Natural killer cell (primary cell): ENCODE results near the gene OR2V2. TPM values are rescaled to one million over a fixed set of nuclear protein-coding genes. Genes with fewer than 3 reads are reported as not detected.

Experiments used
- ATAC-seq, 3 donors: fragments of 150-1000 bp in 2 of 3; fragments of 200-7000 bp in 1 of 3; cut with Tn5 transposase; 1 replicate in 1 of 3; 2 replicates in 2 of 3; pipeline ENCODE4 v1.10.0; 2021; ENCODE audit warnings: mild to moderate bottlenecking in 2 of 3, moderate library complexity in 2 of 3
- DNase-seq, 2 donors: peaks; one replicate each; pipeline versions ENCODE4 v3.0.0 to v3.0.0-alpha.2; 2013 to 2021; ENCODE audit warnings: mixed read lengths in 1 of 2
- H3K27ac ChIP-seq: one replicate; pipeline ENCODE4 v1.5.1; 2013; ENCODE audit warnings: mild to moderate bottlenecking, low read length
- H3K27me3 ChIP-seq: one replicate; pipeline ENCODE4 v1.6.1; 2013; ENCODE audit warnings: low read length; ENCODE audit not compliant: control insufficient read depth, insufficient read depth
- H3K36me3 ChIP-seq: one replicate; pipeline ENCODE4 v1.6.1; 2013; ENCODE audit warnings: low read length; ENCODE audit not compliant: control insufficient read depth, insufficient read depth
- H3K4me1 ChIP-seq: one replicate; pipeline ENCODE4 v1.6.1; 2013; ENCODE audit warnings: low read length; ENCODE audit not compliant: control insufficient read depth, insufficient read depth
- H3K4me3 ChIP-seq: one replicate; pipeline ENCODE4 v1.5.1; 2013; ENCODE audit warnings: low read length
- H3K9me3 ChIP-seq: one replicate; pipeline ENCODE4 v1.6.1; 2013; ENCODE audit warnings: low read length; ENCODE audit not compliant: control insufficient read depth, insufficient read depth
- H3K27ac Mint-ChIP-seq, 2 donors: one replicate each; pipeline ENCODE4 v1.8.0; 2022; ENCODE audit warnings: mild to moderate bottlenecking in 2 of 2, mixed read lengths in 2 of 2, moderate library complexity in 1 of 2
- H3K27me3 Mint-ChIP-seq, 2 donors: one replicate each; pipeline ENCODE4 v1.8.0; 2022; ENCODE audit warnings: low read depth in 2 of 2, mixed read lengths in 2 of 2
- H3K36me3 Mint-ChIP-seq: one replicate; pipeline ENCODE4 v1.8.0; 2022; ENCODE audit warnings: mixed read lengths
- H3K4me1 Mint-ChIP-seq, 2 donors: one replicate each; pipeline ENCODE4 v1.8.0; 2022; ENCODE audit warnings: mixed read lengths in 2 of 2
- H3K4me3 Mint-ChIP-seq: one replicate; pipeline ENCODE4 v1.8.0; 2022; ENCODE audit warnings: mild to moderate bottlenecking, moderate library complexity, mixed read lengths
- H3K9me3 Mint-ChIP-seq, 2 donors: one replicate each; pipeline ENCODE4 v1.8.0; 2022; ENCODE audit warnings: mixed read lengths in 2 of 2
- WGBS: methylation state at CpG from one replicate; pipeline ENCODE4 v1.1.7; 2013; ENCODE audit warnings: missing lambda C conversion rate; ENCODE audit not compliant: insufficient coverage; 5-methylcytosine and 5-hydroxymethylcytosine counted together
- intact Hi-C: fragments of 100-400 bp; cut with micrococcal nuclease; formaldehyde crosslinking; loops from one replicate; pipeline ENCODE4 v1.14.2; 2022
- total RNA-seq, 4 donors: library from RNA; stranded (reverse); fragments of 120-200 nt in 1 of 4; gene quantifications; one replicate each; pipeline versions ENCODE4 v1.2.3 to v1.2.4, GENCODE V29; 2013 to 2022
- TF ChIP-seq, protein P1 (sequence below): fragments of 200-600 bp; IDR thresholded peaks from one replicate; pipeline ENCODE4 v1.8.0; 2022; ENCODE audit warnings: antibody characterized with exemption

OR2V2 gene
- total RNA-seq, 3 donors from 2014 or later (not counting 1 experiment from before 2014, with no cell fraction given) = not detected

DNA sequence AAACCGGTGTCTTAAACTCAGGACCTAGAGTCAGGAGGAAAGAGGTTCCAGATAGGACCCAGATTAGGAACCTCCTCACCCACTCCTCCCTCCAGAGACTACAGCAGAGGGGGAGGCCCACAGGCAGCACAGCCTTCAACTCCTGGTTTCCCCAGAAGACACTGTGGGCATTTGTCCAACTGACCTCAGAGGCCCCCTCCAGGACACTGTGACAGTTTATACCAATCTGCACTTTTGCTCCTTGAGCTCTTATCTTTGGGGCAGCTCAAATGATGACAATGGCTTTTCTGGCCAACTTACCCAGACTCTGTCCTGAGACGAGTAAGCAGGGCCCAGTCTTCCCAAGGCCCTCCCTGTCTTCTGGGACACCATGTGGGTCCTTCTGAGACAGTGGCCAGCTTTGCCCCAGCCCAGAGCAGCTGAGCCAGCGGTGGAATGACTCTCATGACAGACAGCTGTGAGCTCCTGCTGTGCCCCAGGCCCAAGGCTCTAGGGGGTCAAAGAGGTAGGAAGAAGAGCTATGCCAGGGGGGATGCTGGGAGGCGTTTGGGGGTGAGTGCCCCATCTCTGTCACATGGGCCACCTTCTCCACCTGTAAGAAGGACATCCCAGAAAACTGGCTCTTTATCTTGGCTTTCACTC, 14.3 kb downstream of the OR2V2 start:
- Mint-ChIP-seq H3K9me3 (no peaks in the 10 kb centered on the region), H3K4me1 (peaks cover 20 to 21% of the 10 kb centered on the region in 2 donors), H3K4me3 (peak overlapping the region; percentile 81), H3K27ac (peak overlapping the region; percentile 78 to 86), H3K36me3 (no peaks in the 10 kb centered on the region), H3K27me3 (peaks cover 15 to 21% of the 10 kb centered on the region in 2 donors)
- Histone ChIP-seq H3K36me3 (no peaks in the 10 kb centered on the region), H3K9me3 (no peaks in the 10 kb centered on the region), H3K27me3 (peaks cover 7% of the 10 kb centered on the region), H3K27ac (peak overlapping the region; percentile 76), H3K4me3 (no peak overlapping the region), H3K4me1 (peaks cover 33% of the 10 kb centered on the region)
- 89% methylated on average over 4 of the region's 4 CpGs for WGBS
- no peak for DNase-seq
- no peak for ATAC-seq
- TF ChIP-seq, protein P1, sequence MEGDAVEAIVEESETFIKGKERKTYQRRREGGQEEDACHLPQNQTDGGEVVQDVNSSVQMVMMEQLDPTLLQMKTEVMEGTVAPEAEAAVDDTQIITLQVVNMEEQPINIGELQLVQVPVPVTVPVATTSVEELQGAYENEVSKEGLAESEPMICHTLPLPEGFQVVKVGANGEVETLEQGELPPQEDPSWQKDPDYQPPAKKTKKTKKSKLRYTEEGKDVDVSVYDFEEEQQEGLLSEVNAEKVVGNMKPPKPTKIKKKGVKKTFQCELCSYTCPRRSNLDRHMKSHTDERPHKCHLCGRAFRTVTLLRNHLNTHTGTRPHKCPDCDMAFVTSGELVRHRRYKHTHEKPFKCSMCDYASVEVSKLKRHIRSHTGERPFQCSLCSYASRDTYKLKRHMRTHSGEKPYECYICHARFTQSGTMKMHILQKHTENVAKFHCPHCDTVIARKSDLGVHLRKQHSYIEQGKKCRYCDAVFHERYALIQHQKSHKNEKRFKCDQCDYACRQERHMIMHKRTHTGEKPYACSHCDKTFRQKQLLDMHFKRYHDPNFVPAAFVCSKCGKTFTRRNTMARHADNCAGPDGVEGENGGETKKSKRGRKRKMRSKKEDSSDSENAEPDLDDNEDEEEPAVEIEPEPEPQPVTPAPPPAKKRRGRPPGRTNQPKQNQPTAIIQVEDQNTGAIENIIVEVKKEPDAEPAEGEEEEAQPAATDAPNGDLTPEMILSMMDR = no peak
- intact Hi-C loops = no loop called here

DNA sequence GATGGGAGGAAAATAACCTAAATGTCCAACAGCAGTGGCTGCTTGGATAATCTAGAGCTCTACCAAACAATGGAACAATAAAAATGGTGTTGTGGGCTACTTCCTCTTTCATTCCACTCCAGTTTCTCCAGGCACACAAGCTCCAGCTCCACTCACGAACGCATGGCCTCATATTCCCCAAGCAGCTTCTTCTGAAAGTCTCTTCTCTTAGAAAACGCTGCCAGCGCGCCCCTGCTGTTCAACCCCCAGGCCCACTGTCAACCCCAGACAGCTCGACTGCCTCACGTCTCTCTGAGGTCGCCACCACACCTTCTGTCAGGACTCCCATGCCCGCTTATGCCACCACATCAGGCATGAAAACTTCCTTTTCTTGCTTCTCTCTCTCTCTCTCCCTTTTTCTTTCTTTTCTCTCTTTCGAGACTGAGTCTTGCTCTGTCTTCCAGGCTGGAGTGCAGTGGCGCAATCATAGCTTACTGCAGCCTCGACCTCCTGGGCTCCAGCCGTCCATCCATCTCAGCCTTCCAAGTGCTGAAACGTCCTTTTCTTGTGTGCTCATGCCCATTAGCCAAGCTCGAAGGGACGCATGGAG, 16.2 kb downstream of the OR2V2 start:
- TF ChIP-seq, protein P1 = no peak
- Mint-ChIP-seq H3K36me3 (no peaks in the 10 kb centered on the region), H3K4me3 (peak overlapping the region; percentile 86), H3K9me3 (no peaks in the 10 kb centered on the region), H3K27ac (peak overlapping the region in 1 of 2 donors; percentile 85), H3K27me3 (peaks cover 30 to 32% of the 10 kb centered on the region in 2 donors), H3K4me1 (peaks cover 21 to 32% of the 10 kb centered on the region in 2 donors)
- ATAC-seq (no peak), DNase-seq (peak in 1 of 2 donors; percentile 38)
- WGBS = 31% methylated on average over 13 of the region's 16 CpGs
- H3K27ac ChIP-seq = no peak overlapping the region
- no peaks in the 10 kb centered on the region for H3K36me3 ChIP-seq
- H3K27me3 ChIP-seq = peaks cover 20% of the 10 kb centered on the region
- H3K9me3 ChIP-seq = no peaks in the 10 kb centered on the region
- H3K4me1 ChIP-seq = peaks cover 33% of the 10 kb centered on the region
- no peak overlapping the region for H3K4me3 ChIP-seq
- intact Hi-C loops = no loop called here

DNA sequence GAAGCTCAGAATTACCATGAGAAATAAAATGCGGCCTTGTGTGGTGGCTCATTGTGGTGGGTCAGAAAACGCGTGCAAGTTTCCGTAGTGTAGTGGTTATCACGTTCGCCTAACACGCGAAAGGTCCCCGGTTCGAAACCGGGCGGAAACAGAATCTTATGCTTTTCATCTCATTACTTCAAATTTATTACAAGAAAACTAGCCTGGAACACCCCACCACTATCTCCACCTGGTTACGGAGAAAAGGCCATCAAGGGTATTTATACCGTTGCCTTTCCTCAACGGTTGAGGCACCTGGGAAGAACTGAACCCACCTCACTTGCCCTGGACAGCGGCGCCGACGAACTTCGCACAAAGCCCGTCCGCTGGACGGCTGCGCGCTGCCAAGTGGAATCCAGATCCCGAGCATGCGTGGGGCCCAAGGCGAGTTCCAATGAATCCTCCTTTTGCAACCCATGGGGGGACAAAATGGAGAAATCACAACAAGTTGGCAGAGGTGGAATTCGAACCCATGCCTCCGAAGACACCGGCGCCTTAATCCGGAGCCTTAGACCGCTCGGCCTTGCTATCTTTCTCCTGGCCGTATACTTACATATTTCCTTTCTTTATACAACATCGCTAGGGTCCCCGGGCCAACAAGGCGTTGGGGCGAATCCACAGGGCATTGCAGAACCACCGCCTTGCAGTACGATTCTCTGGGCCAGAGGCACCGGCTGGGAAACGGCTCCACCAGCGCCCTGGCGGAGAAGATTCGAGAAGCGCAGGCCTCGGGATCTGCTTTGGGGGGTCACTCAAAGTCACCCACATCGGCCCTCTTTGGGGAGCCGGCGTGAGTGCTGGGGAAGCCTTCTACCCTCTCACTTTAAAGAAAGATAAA, 16.9 kb downstream of the OR2V2 start:
- Histone ChIP-seq H3K36me3 (no peaks in the 10 kb centered on the region), H3K4me3 (no peak overlapping the region), H3K9me3 (no peaks in the 10 kb centered on the region), H3K4me1 (peaks cover 35% of the 10 kb centered on the region), H3K27me3 (peaks cover 22% of the 10 kb centered on the region), H3K27ac (no peak overlapping the region)
- peaks cover 7% of the 10 kb centered on the region for H3K36me3 Mint-ChIP-seq
- ATAC-seq (no peak), DNase-seq (peak in 1 of 2 donors; percentile 46)
- no peaks in the 10 kb centered on the region for H3K9me3 Mint-ChIP-seq
- peak overlapping the region; percentile 86 for H3K4me3 Mint-ChIP-seq
- WGBS = 21% methylated on average over 48 of the region's 52 CpGs
- intact Hi-C loops = no loop called here
- peak overlapping the region in 1 of 2 donors; percentile 85 for H3K27ac Mint-ChIP-seq
- peaks cover 18 to 37% of the 10 kb centered on the region in 2 donors for H3K4me1 Mint-ChIP-seq
- peaks cover 32 to 39% of the 10 kb centered on the region in 2 donors for H3K27me3 Mint-ChIP-seq
- TF ChIP-seq, protein P1 = no peak
